ENCODE data around the gene IRF8. TPM values are rescaled to one million over a fixed set of nuclear protein-coding genes. Genes with fewer than 3 reads are reported as not detected.
A peak's percentile ranks its signal among the peaks of the same experiment; 100 is the strongest.

IRF8 gene
- total and polyA plus RNA-seq, 2 of the 13 experiments (the other 11 are each of a cell fraction or from before 2014, with no cell fraction given) = not detected

GRCh38 chr16:85916141-85916890 lies 17.4 kb downstream of the IRF8 start (continued):
- TF ChIP-seq SAP130 (CRISPR knock-in tag; IDR thresholded peaks at IDR 0.05; ENCODE audit: low read depth) (peak; percentile 41; the same call in 1 of the 2 replicates), MLX (CRISPR knock-in tag; IDR thresholded peaks at IDR 0.05) (no peak), ZNF614 (CRISPR knock-in tag; IDR thresholded peaks at IDR 0.05; ENCODE audit: borderline replicate concordance) (peak; percentile 26; the same call in 1 of the 2 replicates), ZNF274 (CRISPR knock-in tag; IDR thresholded peaks at IDR 0.05) (no peak), NFAT5 (CRISPR knock-in tag; IDR thresholded peaks at IDR 0.05) (no peak), ZSCAN21 (CRISPR knock-in tag; IDR thresholded peaks at IDR 0.05; ENCODE audit: borderline replicate concordance) (no peak), CBX2 (IDR thresholded peaks at IDR 0.05; ENCODE audit: low read depth, low read length) (no peak), CBX2 (CRISPR knock-in tag; IDR thresholded peaks at IDR 0.05; ENCODE audit: low read depth) (no peak), CBX5 (CRISPR knock-in tag; IDR thresholded peaks at IDR 0.05; ENCODE audit: borderline replicate concordance) (0 out of 2 replicates have a peak, but pooled peaks have one; percentile 19), MTA1 (CRISPR knock-in tag; IDR thresholded peaks at IDR 0.05; ENCODE audit: borderline replicate concordance) (no peak), ATF2 (CRISPR knock-in tag; IDR thresholded peaks at IDR 0.05) (peak; percentile 36; the same call in 1 of the 2 replicates), GABPB1 (CRISPR knock-in tag; IDR thresholded peaks at IDR 0.05) (peak; percentile 65), NFYB (CRISPR knock-in tag; IDR thresholded peaks at IDR 0.05) (no peak), THAP9 (CRISPR knock-in tag; IDR thresholded peaks at IDR 0.05; ENCODE audit: borderline replicate concordance) (peak; percentile 56; the same call in 1 of the 2 replicates)

Data from HepG2 (cell line).